Caco-2 (cell line): ENCODE results near the gene TPO. TPM values are rescaled to one million over a fixed set of nuclear protein-coding genes. Genes with fewer than 3 reads are reported as not detected.

Experiments used
- BruUV-seq: library from RNA; stranded (reverse); fragments of 400-500 nt; replicated peaks from 2 replicates; lab custom pipeline; 2021; lab: Mats Ljungman, UMichigan
- CTCF ChIA-PET: fragments of 300-600 bp; sonication (Branson Sonifier 250); formaldehyde crosslinking; loops from one replicate; lab custom pipeline; 2022; ENCODE audit warnings: antibody characterized with exemption; lab: Charles Lee
- POLR2A ChIA-PET: fragments of 300-600 bp; sonication (Branson Sonifier 250); formaldehyde crosslinking; loops from one replicate; lab custom pipeline; 2022; ENCODE audit warnings: antibody characterized with exemption; lab: Charles Lee
- DNase-seq, 2 experiments: peaks; one replicate each; pipeline versions ENCODE4 v3.0.0 to v3.0.0-alpha.2; 2020 to 2022
- H3K27me3 ChIP-seq: replicated peaks from 2 replicates; pipeline ENCODE4 v1.6.0; 2011; ENCODE audit warnings: low read length; ENCODE audit not compliant: control insufficient read depth, insufficient read depth
- H3K36me3 ChIP-seq: 2 replicates; pipeline ENCODE4 v1.5.1; 2011; ENCODE audit warnings: low read length; ENCODE audit not compliant: control insufficient read depth, insufficient read depth
- H3K4me1 ChIP-seq: fragments of 250-450 bp; sonication (Bioruptor Pico); 2 replicates; pipeline ENCODE4 v1.5.1; 2020; ENCODE audit warnings: mild to moderate bottlenecking
- H3K4me3 ChIP-seq: 2 replicates; pipeline ENCODE4 v1.5.1; 2011; ENCODE audit warnings: low read depth, mild to moderate bottlenecking, control low read depth, low read length
- H3K9me3 ChIP-seq: fragments of 250-450 bp; sonication (Bioruptor Pico); 2 replicates; pipeline ENCODE4 v1.5.1; 2020; ENCODE audit warnings: mild to moderate bottlenecking, moderate library complexity
- H3K27ac Mint-ChIP-seq: one replicate; pipeline ENCODE4 v1.8.0; 2022; ENCODE audit warnings: mixed read lengths; ENCODE audit not compliant: unreplicated experiment
- H3K27me3 Mint-ChIP-seq: one replicate; pipeline ENCODE4 v1.8.0; 2022; ENCODE audit warnings: mixed read lengths; ENCODE audit not compliant: insufficient read depth, unreplicated experiment
- H3K36me3 Mint-ChIP-seq: one replicate; pipeline ENCODE4 v1.8.0; 2022; ENCODE audit warnings: mild to moderate bottlenecking, mixed read lengths; ENCODE audit not compliant: insufficient read depth, unreplicated experiment
- H3K4me1 Mint-ChIP-seq: one replicate; pipeline ENCODE4 v1.8.0; 2022; ENCODE audit warnings: low read depth, mixed read lengths; ENCODE audit not compliant: unreplicated experiment
- H3K4me3 Mint-ChIP-seq: one replicate; pipeline ENCODE4 v1.8.0; 2022; ENCODE audit warnings: mild to moderate bottlenecking, moderate library complexity, mixed read lengths; ENCODE audit not compliant: unreplicated experiment
- H3K9me3 Mint-ChIP-seq: one replicate; pipeline ENCODE4 v1.8.0; 2022; ENCODE audit warnings: mixed read lengths; ENCODE audit not compliant: unreplicated experiment
- CTCF ChIP-seq, 2 experiments: fragments of 200-600 bp in 1 of 2; IDR thresholded peaks; 1 replicate in 1 of 2; 2 replicates in 1 of 2; pipeline versions ENCODE4 v1.5.1 to v1.8.0; 2011 to 2022; ENCODE audit warnings: antibody characterized with exemption in 1 of 2, control low read depth in 1 of 2, inconsistent platforms in 1 of 2, low read depth in 1 of 2, low read length in 1 of 2, mild to moderate bottlenecking in 1 of 2, moderate library complexity in 1 of 2; ENCODE audit not compliant: insufficient read depth in 1 of 2, severe bottlenecking in 1 of 2, unreplicated experiment in 1 of 2
- intact Hi-C: fragments of 100-400 bp; cut with micrococcal nuclease; formaldehyde crosslinking; loops from one replicate; pipeline ENCODE4 v1.10.0; 2022; ENCODE audit not compliant: unreplicated experiment
- total RNA-seq: library from RNA; stranded (reverse); gene quantifications from 2 replicates; pipeline ENCODE4 v1.2.3, GENCODE V29; 2022

Gene TPO
- total RNA-seq, 1 experiment from 2014 or later, result not detected

GRCh38 chr2:1527153-1527992, 114.1 kb downstream of the TPO start:
- Histone ChIP-seq H3K4me1 (no peaks in the 10 kb centered on the region), H3K36me3 (no peaks in the 10 kb centered on the region), H3K27me3 (no peaks in the 10 kb centered on the region; the same call in 1 of the 2 replicates), H3K9me3 (no peaks in the 10 kb centered on the region), H3K4me3 (no peak overlapping the region)
- Mint-ChIP-seq H3K27ac (no peak overlapping the region), H3K36me3 (no peaks in the 10 kb centered on the region), H3K27me3 (no peaks in the 10 kb centered on the region), H3K9me3 (no peaks in the 10 kb centered on the region), H3K4me3 (no peak overlapping the region), H3K4me1 (no peaks in the 10 kb centered on the region)
- BruUV-seq, result no TSS peak
- intact Hi-C loops, result no loop called here
- TF ChIP-seq CTCF (IDR thresholded peaks at IDR 0.05; ENCODE audit: insufficient read depth in 1 of 2, low read depth in 1 of 2, low read length in 1 of 2, severe bottlenecking in 1 of 2, unreplicated experiment in 1 of 2), result no peak
- ChIA-PET CTCF (no interaction called here), POLR2A (no interaction called here)
- peak in 1 of 2 experiments; percentile 17 for DNase-seq

- intact Hi-C loops, result no loop called here
- no peaks in the 10 kb centered on the region for H3K4me1 ChIP-seq
- no peak overlapping the region for H3K27ac Mint-ChIP-seq
- H3K36me3 Mint-ChIP-seq, result no peaks in the 10 kb centered on the region
- no peaks in the 10 kb centered on the region for H3K27me3 Mint-ChIP-seq
- BruUV-seq, result no TSS peak
- no peaks in the 10 kb centered on the region; the same call in 1 of the 2 replicates for H3K27me3 ChIP-seq
- no peaks in the 10 kb centered on the region for H3K9me3 Mint-ChIP-seq
- peak in 1 of 2 experiments; percentile 14 for DNase-seq
- no peaks in the 10 kb centered on the region for H3K36me3 ChIP-seq
- H3K4me3 ChIP-seq, result no peak overlapping the region
- CTCF ChIA-PET, result no interaction called here
- no peak for TF ChIP-seq CTCF (IDR thresholded peaks at IDR 0.05; ENCODE audit: insufficient read depth in 1 of 2, low read depth in 1 of 2, low read length in 1 of 2, severe bottlenecking in 1 of 2, unreplicated experiment in 1 of 2)
- POLR2A ChIA-PET, result no interaction called here
- H3K4me3 Mint-ChIP-seq, result no peak overlapping the region
- H3K9me3 ChIP-seq, result no peaks in the 10 kb centered on the region
- H3K4me1 Mint-ChIP-seq, result no peaks in the 10 kb centered on the region
Measured at GRCh38 chr2:1528273-1529064, 115.2 kb downstream of the TPO start.

- Mint-ChIP-seq H3K36me3 (no peaks in the 10 kb centered on the region), H3K9me3 (no peaks in the 10 kb centered on the region), H3K4me3 (no peak overlapping the region), H3K4me1 (no peaks in the 10 kb centered on the region), H3K27ac (no peak overlapping the region), H3K27me3 (no peaks in the 10 kb centered on the region)
- H3K27me3 ChIP-seq, result no peaks in the 10 kb centered on the region; the same call in 1 of the 2 replicates
- H3K9me3 ChIP-seq, result no peaks in the 10 kb centered on the region
- TF ChIP-seq CTCF (IDR thresholded peaks at IDR 0.05; ENCODE audit: insufficient read depth in 1 of 2, low read depth in 1 of 2, low read length in 1 of 2, severe bottlenecking in 1 of 2, unreplicated experiment in 1 of 2), result peak; percentile 35 to 45
- intact Hi-C loops, result no loop called here
- DNase-seq, result peak; percentile 22 to 42
- no peaks in the 10 kb centered on the region for H3K36me3 ChIP-seq
- no TSS peak for BruUV-seq
- no peak overlapping the region for H3K4me3 ChIP-seq
- ChIA-PET CTCF (no interaction called here), POLR2A (no interaction called here)
- H3K4me1 ChIP-seq, result no peaks in the 10 kb centered on the region
Measured at GRCh38 chr2:1538663-1539062, 125.4 kb downstream of the TPO start.
